Activated naive CD8-positive, alpha-beta T cell treated with anti-CD3 and anti-CD28 coated beads, Interleukin-2, amount 10 ng/mL, durations not matched to agents 7 days and 5 days (primary cell): ENCODE data around the gene DYNC1H1. TPM values are rescaled to one million over a fixed set of nuclear protein-coding genes. Genes with fewer than 3 reads are reported as not detected.

ENCODE experiments used
- ATAC-seq: fragments of 150-1000 bp; cut with Tn5 transposase; one replicate; pipeline ENCODE4 v1.10.0; 2021; ENCODE audit warnings: low read depth, moderate library complexity
- POLR2A ChIA-PET: fragments of 350-600 bp; sonication (Branson Sonifier 250); formaldehyde crosslinking; loops from one replicate; lab custom pipeline; 2021; ENCODE audit warnings: antibody characterized with exemption; lab: Charles Lee
- DNase-seq: peaks from one replicate; pipeline ENCODE4 v3.0.0; 2021
- H3K27ac Mint-ChIP-seq: one replicate; pipeline ENCODE4 v1.8.0; 2022; ENCODE audit warnings: mild to moderate bottlenecking, mixed read lengths
- H3K27me3 Mint-ChIP-seq: one replicate; pipeline ENCODE4 v1.8.0; 2022; ENCODE audit warnings: mild to moderate bottlenecking, moderate library complexity, mixed read lengths
- H3K36me3 Mint-ChIP-seq: one replicate; pipeline ENCODE4 v1.8.0; 2021; ENCODE audit warnings: mild to moderate bottlenecking, mixed read lengths
- H3K4me1 Mint-ChIP-seq: one replicate; pipeline ENCODE4 v1.8.0; 2021; ENCODE audit warnings: mixed read lengths
- H3K4me3 Mint-ChIP-seq: one replicate; pipeline ENCODE4 v1.8.0; 2022; ENCODE audit warnings: mild to moderate bottlenecking, moderate library complexity, mixed read lengths
- H3K9me3 Mint-ChIP-seq: one replicate; pipeline ENCODE4 v1.8.0; 2021; ENCODE audit warnings: mixed read lengths
- total RNA-seq, 2 experiments: library from RNA; stranded (reverse); gene quantifications; one replicate each; pipeline ENCODE4 v1.2.3, GENCODE V29; 2021

Gene DYNC1H1
- total RNA-seq, 2 experiments from 2014 or later, result 287 to 316 TPM

- Mint-ChIP-seq H3K27ac (no peak overlapping the region), H3K4me3 (no peak overlapping the region), H3K4me1 (peaks cover 26% of the 10 kb centered on the region), H3K9me3 (no peaks in the 10 kb centered on the region), H3K27me3 (no peaks in the 10 kb centered on the region), H3K36me3 (no peaks in the 10 kb centered on the region)
- DNase-seq (no peak), ATAC-seq (no peak)
- POLR2A ChIA-PET, result no interaction called here
Observed at GRCh38 chr14:102092806-102093205, 128.4 kb downstream of the DYNC1H1 start.

GRCh38 chr14:102094101-102094500, 129.7 kb downstream of the DYNC1H1 start:
- Mint-ChIP-seq H3K4me1 (peaks cover 17% of the 10 kb centered on the region), H3K4me3 (no peak overlapping the region), H3K9me3 (no peaks in the 10 kb centered on the region), H3K27me3 (no peaks in the 10 kb centered on the region), H3K36me3 (no peaks in the 10 kb centered on the region), H3K27ac (no peak overlapping the region)
- no peak for ATAC-seq
- no peak for DNase-seq
- POLR2A ChIA-PET, result no interaction called here

- Mint-ChIP-seq H3K27ac (no peak overlapping the region), H3K4me1 (peaks cover 6% of the 10 kb centered on the region), H3K36me3 (no peaks in the 10 kb centered on the region), H3K9me3 (no peaks in the 10 kb centered on the region), H3K27me3 (no peaks in the 10 kb centered on the region), H3K4me3 (no peak overlapping the region)
- no peak for ATAC-seq
- DNase-seq, result no peak
- POLR2A ChIA-PET, result no interaction called here
Observed at GRCh38 chr14:102095231-102095870, 131.0 kb downstream of the DYNC1H1 start.

GRCh38 chr14:102095871-102096568, 131.6 kb downstream of the DYNC1H1 start:
- Mint-ChIP-seq H3K4me3 (no peak overlapping the region), H3K27me3 (peaks cover 2% of the 10 kb centered on the region), H3K27ac (no peak overlapping the region), H3K36me3 (no peaks in the 10 kb centered on the region), H3K9me3 (no peaks in the 10 kb centered on the region), H3K4me1 (peaks cover 6% of the 10 kb centered on the region)
- POLR2A ChIA-PET, result interaction anchor here (0.6 kb wide), 1 partner anchor 217 kb away, joined by 7 read pairs; no protein-coding TSS in a partner anchor
- ATAC-seq, result no peak
- DNase-seq, result no peak

- ATAC-seq, result peak; percentile 61
- H3K27ac Mint-ChIP-seq, result no peak overlapping the region
- POLR2A ChIA-PET, result interaction anchor here (0.6 kb wide), 1 partner anchor 216 kb away, joined by 7 read pairs; no protein-coding TSS in a partner anchor
Observed at GRCh38 chr14:102096569-102097188, 132.3 kb downstream of the DYNC1H1 start.

GRCh38 chr14:102097441-102098135, 133.2 kb downstream of the DYNC1H1 start:
- no peak overlapping the region for H3K27ac Mint-ChIP-seq
- ATAC-seq (no peak), DNase-seq (no peak)
- H3K36me3 Mint-ChIP-seq, result no peaks in the 10 kb centered on the region
- POLR2A ChIA-PET, result interaction anchor here (0.7 kb wide), 1 partner anchor 295 kb away, joined by 3 read pairs; no protein-coding TSS in a partner anchor
- H3K4me3 Mint-ChIP-seq, result no peak overlapping the region
- peaks cover 2% of the 10 kb centered on the region for H3K27me3 Mint-ChIP-seq
- peaks cover 6% of the 10 kb centered on the region for H3K4me1 Mint-ChIP-seq
- no peaks in the 10 kb centered on the region for H3K9me3 Mint-ChIP-seq

More at GRCh38 chr14:102096569-102097188, 132.3 kb downstream of the DYNC1H1 start:
- peaks cover 2% of the 10 kb centered on the region for H3K27me3 Mint-ChIP-seq
- peaks cover 6% of the 10 kb centered on the region for H3K4me1 Mint-ChIP-seq
- DNase-seq, result peak; percentile 75
- H3K9me3 Mint-ChIP-seq, result no peaks in the 10 kb centered on the region
- no peaks in the 10 kb centered on the region for H3K36me3 Mint-ChIP-seq
- no peak overlapping the region for H3K4me3 Mint-ChIP-seq

GRCh38 chr14:102103062-102103695, 138.8 kb downstream of the DYNC1H1 start:
- Mint-ChIP-seq H3K27me3 (peaks cover 11% of the 10 kb centered on the region), H3K27ac (no peak overlapping the region), H3K4me1 (no peaks in the 10 kb centered on the region), H3K36me3 (no peaks in the 10 kb centered on the region), H3K4me3 (no peak overlapping the region), H3K9me3 (no peaks in the 10 kb centered on the region)
- DNase-seq, result no peak
- ATAC-seq, result no peak
- POLR2A ChIA-PET, result no interaction called here

GRCh38 chr14:102105369-102105768, 141.0 kb downstream of the DYNC1H1 start:
- peaks cover 11% of the 10 kb centered on the region for H3K27me3 Mint-ChIP-seq
- H3K9me3 Mint-ChIP-seq, result peaks cover 6% of the 10 kb centered on the region
- DNase-seq (no peak), ATAC-seq (no peak)
- no peak overlapping the region for H3K27ac Mint-ChIP-seq
- no peaks in the 10 kb centered on the region for H3K4me1 Mint-ChIP-seq
- POLR2A ChIA-PET, result no interaction called here
- no peak overlapping the region for H3K4me3 Mint-ChIP-seq
- peaks cover 4% of the 10 kb centered on the region for H3K36me3 Mint-ChIP-seq

Other genes with a start within 250 kb of the DYNC1H1 start
- gene PPP2R5C, start 202.9 kb upstream of the DYNC1H1 start, total RNA-seq, result 100 to 1,000 TPM; 369 to 382 TPM
- gene HSP90AA1, start 122.5 kb downstream of the DYNC1H1 start, total RNA-seq, result 100 to 1,000 TPM; 372 to 398 TPM
- 10 to 100 TPM; 38.6 to 38.8 TPM for gene WDR20, start 175.3 kb downstream of the DYNC1H1 start, total RNA-seq